HG02943 (cell line): ENCODE data around the gene NIT1.

ENCODE experiments used
- ATAC-seq: cut with Tn5 transposase; IDR thresholded peaks from one replicate; pipeline ENCODE4 v1.9.1; 2021; ENCODE audit warnings: mild to moderate bottlenecking, low read depth, moderate library complexity; ENCODE audit not compliant: unreplicated experiment

Gene NIT1

GRCh38 chr1:161083748-161084596, 33.9 kb upstream of the NIT1 start:
- no peak for ATAC-seq

GRCh38 chr1:161084597-161084988, 33.3 kb upstream of the NIT1 start:
- ATAC-seq: no peak

GRCh38 chr1:161085165-161085564, 32.7 kb upstream of the NIT1 start:
- no peak for ATAC-seq

GRCh38 chr1:161086457-161086856, 31.4 kb upstream of the NIT1 start:
- no peak for ATAC-seq

GRCh38 chr1:161088587-161089110, 29.3 kb upstream of the NIT1 start:
- ATAC-seq: no peak

- no peak for ATAC-seq
These were observed 28.5 kb upstream of the NIT1 start, which contains the start of gene NECTIN4 for GRCh38 chr1:161089251-161089924. TSS of gene NECTIN4 (minus strand) at chr1:161089558. CDS start at chr1:161089296, 262 bp downstream.

- no peak for ATAC-seq
These were observed 28.0 kb upstream of the NIT1 start for GRCh38 chr1:161089938-161090337.

GRCh38 chr1:161090617-161091016, 27.3 kb upstream of the NIT1 start:
- no peak for ATAC-seq

GRCh38 chr1:161091093-161091492, 26.8 kb upstream of the NIT1 start:
- ATAC-seq: no peak

GRCh38 chr1:161091796-161092507, 26.0 kb upstream of the NIT1 start:
- no peak for ATAC-seq

- ATAC-seq: no peak
These were observed 25.3 kb upstream of the NIT1 start for GRCh38 chr1:161092621-161093028.

- no peak for ATAC-seq
These were observed 23.4 kb upstream of the NIT1 start for GRCh38 chr1:161094481-161094880.

GRCh38 chr1:161095230-161095629, 22.7 kb upstream of the NIT1 start:
- ATAC-seq: no peak

- ATAC-seq: no peak
These were observed 21.9 kb upstream of the NIT1 start for GRCh38 chr1:161096015-161096414.

GRCh38 chr1:161096530-161096929, 21.4 kb upstream of the NIT1 start:
- no peak for ATAC-seq

- ATAC-seq: peak; percentile 52
These were observed 19.5 kb upstream of the NIT1 start, which contains the start of gene KLHDC9 for GRCh38 chr1:161098210-161099068. TSS of gene KLHDC9 (plus strand) at chr1:161098361. CDS start at chr1:161098536, 175 bp downstream.

- ATAC-seq: no peak
These were observed 18.7 kb upstream of the NIT1 start for GRCh38 chr1:161099090-161099802.

- no peak for ATAC-seq
These were observed 17.3 kb upstream of the NIT1 start for GRCh38 chr1:161100556-161100955.

- no peak for ATAC-seq
These were observed 11.5 kb upstream of the NIT1 start for GRCh38 chr1:161106431-161106830.
